ENCODE measurements around the gene MAST4.
"Not testable (repeated sequence)": the region's sequence is repeated elsewhere in the genome, so short reads cannot be mapped to it uniquely, and the experiment has no call there.

The MAST4 gene

GRCh38 chr5:66675406-66675805 is 79.2 kb downstream of the MAST4 start:
- TF ChIP-seq, protein P1, sequence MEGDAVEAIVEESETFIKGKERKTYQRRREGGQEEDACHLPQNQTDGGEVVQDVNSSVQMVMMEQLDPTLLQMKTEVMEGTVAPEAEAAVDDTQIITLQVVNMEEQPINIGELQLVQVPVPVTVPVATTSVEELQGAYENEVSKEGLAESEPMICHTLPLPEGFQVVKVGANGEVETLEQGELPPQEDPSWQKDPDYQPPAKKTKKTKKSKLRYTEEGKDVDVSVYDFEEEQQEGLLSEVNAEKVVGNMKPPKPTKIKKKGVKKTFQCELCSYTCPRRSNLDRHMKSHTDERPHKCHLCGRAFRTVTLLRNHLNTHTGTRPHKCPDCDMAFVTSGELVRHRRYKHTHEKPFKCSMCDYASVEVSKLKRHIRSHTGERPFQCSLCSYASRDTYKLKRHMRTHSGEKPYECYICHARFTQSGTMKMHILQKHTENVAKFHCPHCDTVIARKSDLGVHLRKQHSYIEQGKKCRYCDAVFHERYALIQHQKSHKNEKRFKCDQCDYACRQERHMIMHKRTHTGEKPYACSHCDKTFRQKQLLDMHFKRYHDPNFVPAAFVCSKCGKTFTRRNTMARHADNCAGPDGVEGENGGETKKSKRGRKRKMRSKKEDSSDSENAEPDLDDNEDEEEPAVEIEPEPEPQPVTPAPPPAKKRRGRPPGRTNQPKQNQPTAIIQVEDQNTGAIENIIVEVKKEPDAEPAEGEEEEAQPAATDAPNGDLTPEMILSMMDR (conservative IDR thresholded peaks at IDR 0.05; ENCODE audit: control insufficient read depth, insufficient read depth, low read depth, low read length): no peak
- no peak for DNase-seq (ENCODE audit: low read depth)
- no peak overlapping the region for H3K4me3 ChIP-seq (ENCODE audit: control insufficient read depth, low read depth, low read length)

GRCh38 chr5:66680221-66680620 is 84.0 kb downstream of the MAST4 start:
- H3K4me3 ChIP-seq (ENCODE audit: control insufficient read depth, low read depth, low read length): no peak overlapping the region
- TF ChIP-seq, protein P1 (conservative IDR thresholded peaks at IDR 0.05; ENCODE audit: control insufficient read depth, insufficient read depth, low read depth, low read length): no peak
- DNase-seq (ENCODE audit: low read depth): no peak

GRCh38 chr5:66680804-66681203 is 84.6 kb downstream of the MAST4 start:
- DNase-seq (ENCODE audit: low read depth): no peak
- no peak overlapping the region for H3K4me3 ChIP-seq (ENCODE audit: control insufficient read depth, low read depth, low read length)
- TF ChIP-seq, protein P1 (conservative IDR thresholded peaks at IDR 0.05; ENCODE audit: control insufficient read depth, insufficient read depth, low read depth, low read length): peak; percentile 17

GRCh38 chr5:66684663-66685062 is 88.5 kb downstream of the MAST4 start:
- TF ChIP-seq, protein P1 (conservative IDR thresholded peaks at IDR 0.05; ENCODE audit: control insufficient read depth, insufficient read depth, low read depth, low read length): no peak
- H3K4me3 ChIP-seq (ENCODE audit: control insufficient read depth, low read depth, low read length): no peak overlapping the region
- DNase-seq (ENCODE audit: low read depth): no peak

DNA sequence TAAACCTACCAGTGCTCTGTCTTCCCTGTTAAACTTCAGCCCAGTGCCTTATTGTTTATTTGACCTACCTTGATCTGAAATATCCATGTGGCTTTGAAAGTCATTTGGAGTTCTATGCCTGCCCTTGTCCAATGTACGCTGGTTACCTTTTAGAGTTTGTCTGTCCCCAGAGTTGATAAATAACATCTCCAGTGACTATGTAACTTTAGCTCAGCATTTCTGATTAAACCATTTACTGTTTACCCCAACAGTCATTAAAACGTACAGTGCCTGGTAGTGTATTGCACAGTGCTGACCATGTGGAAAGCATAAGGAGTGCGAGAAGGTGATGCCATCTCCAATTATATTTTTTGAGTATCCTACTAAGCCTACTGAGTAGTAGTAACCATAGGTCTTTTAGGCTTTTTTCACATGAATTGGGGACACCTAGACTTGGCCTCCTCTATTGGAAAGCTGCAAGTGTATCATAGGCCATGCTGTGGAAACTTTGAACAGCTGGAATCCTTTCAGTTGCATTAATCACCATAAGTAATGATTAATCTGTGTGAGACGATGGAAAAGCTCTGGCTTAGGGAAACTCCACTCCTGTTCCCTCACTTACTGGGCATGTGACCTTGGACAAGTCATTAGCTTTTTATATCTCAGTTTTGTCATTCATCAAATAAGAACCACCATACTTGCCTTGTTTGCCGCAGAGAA is 93.5 kb downstream of the MAST4 start:
- TF ChIP-seq, protein P1 (conservative IDR thresholded peaks at IDR 0.05; ENCODE audit: control insufficient read depth, insufficient read depth, low read depth, low read length): no peak
- no peak overlapping the region for H3K4me3 ChIP-seq (ENCODE audit: control insufficient read depth, low read depth, low read length)
- DNase-seq (ENCODE audit: low read depth): no peak

DNA sequence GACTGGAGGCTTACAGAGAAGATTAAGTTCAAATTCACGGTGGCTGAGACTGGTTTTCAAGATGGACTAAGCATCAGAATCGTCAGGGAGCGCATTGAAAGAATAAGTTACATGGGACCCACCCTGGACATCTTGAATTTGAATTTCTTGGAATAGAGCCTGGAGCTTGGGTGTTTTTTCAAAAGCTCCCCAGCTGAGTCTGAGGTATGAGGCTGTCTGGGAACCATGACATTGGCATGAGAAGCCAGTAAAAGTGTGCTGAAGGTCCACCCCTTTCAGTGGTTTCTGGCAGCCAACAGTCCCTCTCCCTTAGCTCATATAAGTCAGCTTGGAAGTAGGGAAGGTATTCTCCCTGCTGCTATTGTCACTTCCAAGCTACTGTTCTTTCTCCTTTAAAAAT is 97.8 kb downstream of the MAST4 start:
- DNase-seq (ENCODE audit: low read depth): no peak
- TF ChIP-seq, protein P1 (conservative IDR thresholded peaks at IDR 0.05; ENCODE audit: control insufficient read depth, insufficient read depth, low read depth, low read length): no peak
- no peak overlapping the region for H3K4me3 ChIP-seq (ENCODE audit: control insufficient read depth, low read depth, low read length)

- DNase-seq (ENCODE audit: low read depth); H3K4me3 ChIP-seq (ENCODE audit: control insufficient read depth, low read depth, low read length): not testable (repeated sequence)
Measured at GRCh38 chr5:66695840-66696239, 99.6 kb downstream of the MAST4 start.
